ENCODE results near the gene NHLH2. TPM values are rescaled to one million over a fixed set of nuclear protein-coding genes. Genes with fewer than 3 reads are reported as not detected.

NHLH2 gene
- total and polyA plus RNA-seq, 8 donors = not detected

- Histone ChIP-seq H3K4me1 (no peaks in the 10 kb centered on the region), H3K4me3 (no peak overlapping the region), H3K27ac (no peak overlapping the region), H3K9me3 (no peaks in the 10 kb centered on the region), H3K27me3 (peaks cover 0 to 22% of the 10 kb centered on the region in 2 donors), H3K36me3 (no peaks in the 10 kb centered on the region)
- DNase-seq (no peak), ATAC-seq (no peak)
- intact Hi-C loops (cut with DNase I) = no loop called here
- TF ChIP-seq, protein P1, sequence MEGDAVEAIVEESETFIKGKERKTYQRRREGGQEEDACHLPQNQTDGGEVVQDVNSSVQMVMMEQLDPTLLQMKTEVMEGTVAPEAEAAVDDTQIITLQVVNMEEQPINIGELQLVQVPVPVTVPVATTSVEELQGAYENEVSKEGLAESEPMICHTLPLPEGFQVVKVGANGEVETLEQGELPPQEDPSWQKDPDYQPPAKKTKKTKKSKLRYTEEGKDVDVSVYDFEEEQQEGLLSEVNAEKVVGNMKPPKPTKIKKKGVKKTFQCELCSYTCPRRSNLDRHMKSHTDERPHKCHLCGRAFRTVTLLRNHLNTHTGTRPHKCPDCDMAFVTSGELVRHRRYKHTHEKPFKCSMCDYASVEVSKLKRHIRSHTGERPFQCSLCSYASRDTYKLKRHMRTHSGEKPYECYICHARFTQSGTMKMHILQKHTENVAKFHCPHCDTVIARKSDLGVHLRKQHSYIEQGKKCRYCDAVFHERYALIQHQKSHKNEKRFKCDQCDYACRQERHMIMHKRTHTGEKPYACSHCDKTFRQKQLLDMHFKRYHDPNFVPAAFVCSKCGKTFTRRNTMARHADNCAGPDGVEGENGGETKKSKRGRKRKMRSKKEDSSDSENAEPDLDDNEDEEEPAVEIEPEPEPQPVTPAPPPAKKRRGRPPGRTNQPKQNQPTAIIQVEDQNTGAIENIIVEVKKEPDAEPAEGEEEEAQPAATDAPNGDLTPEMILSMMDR (IDR thresholded peaks at IDR 0.05) = no peak
Measured at GRCh38 chr1:115790356-115790755, 50.6 kb downstream of the NHLH2 start.

Other genes starting within 250 kb of the NHLH2 start
- 10 to 100 TPM; 14.7 to 16.6 TPM for gene VANGL1, start 199.2 kb downstream of the NHLH2 start, total RNA-seq
- gene VANGL1, start 199.2 kb downstream of the NHLH2 start, polyA plus RNA-seq (ENCODE audit: insufficient read length in 6 of 6) = 10 to 100 TPM; 12.7 to 18.9 (median 14.8) TPM
- 1 to 10 TPM in 1 of 2 donors, under 1 TPM in 1; 0.32 to 4.8 TPM for gene CASQ2, start 72.4 kb downstream of the NHLH2 start, total RNA-seq
- under 1 TPM; 0.46 to 0.93 (median 0.65) TPM for gene CASQ2, start 72.4 kb downstream of the NHLH2 start, polyA plus RNA-seq (ENCODE audit: insufficient read length in 6 of 6)
- 10 to 100 TPM; 11.2 to 23.0 TPM for gene SLC22A15, start 135.4 kb upstream of the NHLH2 start, total RNA-seq
- 1 to 10 TPM; 3.2 to 4.7 (median 4.0) TPM for gene SLC22A15, start 135.4 kb upstream of the NHLH2 start, polyA plus RNA-seq (ENCODE audit: insufficient read length in 6 of 6)

Data from left lung (tissue), 10 donors.